Measurements from ENCODE around the gene AP2M1. TPM values are rescaled to one million over a fixed set of nuclear protein-coding genes. Genes with fewer than 3 reads are reported as not detected.

Gene AP2M1
- total RNA-seq, 1 experiment from 2014 or later = 621 TPM

DNA sequence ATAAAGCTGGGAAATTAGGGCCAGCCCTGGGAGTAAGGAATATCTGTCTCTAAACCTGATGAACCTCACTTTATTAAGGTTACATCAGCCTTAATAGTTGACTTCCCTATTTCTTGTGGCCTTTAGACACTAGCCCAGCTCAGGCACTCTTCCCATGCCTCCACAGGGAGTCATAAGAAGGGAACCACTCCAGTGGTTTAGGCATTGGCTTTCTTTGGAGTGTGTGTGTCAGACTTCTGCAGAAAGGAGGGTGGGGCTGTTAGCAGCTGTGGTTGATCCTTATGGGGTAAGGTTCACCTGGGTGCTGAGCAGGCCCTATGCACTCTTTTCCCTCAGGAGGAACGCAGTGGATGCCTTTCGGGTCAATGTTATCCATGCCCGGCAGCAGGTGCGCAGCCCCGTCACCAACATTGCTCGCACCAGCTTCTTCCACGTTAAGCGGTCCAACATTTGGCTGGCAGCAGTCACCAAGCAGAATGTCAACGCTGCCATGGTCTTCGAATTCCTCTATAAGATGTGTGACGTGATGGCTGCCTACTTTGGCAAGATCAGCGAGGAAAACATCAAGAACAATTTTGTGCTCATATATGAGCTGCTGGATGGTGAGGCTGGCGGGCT lies 4.0 kb downstream of the AP2M1 start:
- DNase-seq (ENCODE audit: low read depth) = no peak

GRCh38 chr3:184180165-184180564 lies 5.5 kb downstream of the AP2M1 start:
- DNase-seq (ENCODE audit: low read depth) = peak; percentile 31

GRCh38 chr3:184181596-184181995 lies 6.9 kb downstream of the AP2M1 start:
- DNase-seq (ENCODE audit: low read depth) = no peak

- no peak for DNase-seq (ENCODE audit: low read depth)
These were observed 9.0 kb downstream of the AP2M1 start for GRCh38 chr3:184183679-184184078.

GRCh38 chr3:184184546-184185230 lies 10.0 kb downstream of the AP2M1 start:
- DNase-seq (ENCODE audit: low read depth) = no peak

- DNase-seq (ENCODE audit: low read depth) = peak; percentile 98
These were observed 11.0 kb downstream of the AP2M1 start for GRCh38 chr3:184185461-184186183.

DNA sequence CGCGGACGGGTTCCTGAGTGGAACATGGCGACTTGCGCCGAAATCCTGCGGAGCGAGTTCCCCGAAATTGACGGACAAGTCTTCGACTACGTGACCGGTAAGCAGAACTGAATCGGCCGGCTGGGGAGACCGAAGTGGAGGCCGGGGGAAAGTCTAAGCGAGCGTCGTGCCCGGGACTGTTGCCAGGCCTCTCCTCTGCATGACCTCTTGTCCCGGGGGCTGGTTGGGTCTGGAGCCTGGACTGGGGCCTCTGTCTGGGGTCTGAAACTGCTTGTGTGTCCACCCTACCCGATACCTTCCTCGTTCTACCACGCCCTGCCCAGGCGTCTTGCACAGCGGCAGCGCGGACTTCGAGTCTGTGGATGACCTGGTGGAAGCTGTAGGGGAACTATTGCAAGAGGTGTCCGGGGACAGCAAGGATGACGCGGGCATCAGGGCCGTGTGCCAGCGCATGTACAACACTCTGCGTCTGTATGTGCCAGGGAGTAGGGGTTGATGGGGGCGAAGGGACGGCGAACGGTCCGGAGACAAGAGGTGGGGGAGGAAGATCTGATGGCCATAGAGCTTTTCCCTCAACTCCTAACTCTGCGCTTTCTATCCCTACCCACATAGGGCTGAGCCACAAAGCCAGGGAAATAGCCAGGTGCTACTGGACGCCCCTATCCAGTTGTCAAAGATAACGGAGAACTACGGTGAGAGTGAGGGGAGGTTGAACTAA lies 11.7 kb downstream of the AP2M1 start, which contains the start of gene ABCF3:
Gene ABCF3 (plus strand): TSS at position 16 of the 718 bp plus-strand sequence. CDS start 9 bp downstream, at position 25.
- peak; percentile 35 for DNase-seq (ENCODE audit: low read depth)

DNA sequence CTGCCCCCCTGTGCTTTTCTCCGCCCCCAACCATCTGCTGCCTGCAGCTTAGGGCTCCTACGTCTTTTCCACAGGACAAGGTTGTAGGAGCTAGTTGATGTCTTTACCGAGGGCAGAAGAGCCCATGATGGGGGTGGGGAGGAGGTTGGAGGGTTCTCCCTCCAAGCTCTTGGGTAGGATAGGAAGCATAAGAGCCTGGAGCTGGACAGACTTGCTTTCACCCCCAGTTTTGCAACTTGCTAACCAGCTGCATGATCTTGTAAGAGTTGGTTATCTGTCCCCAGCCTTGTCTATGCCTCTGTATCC lies 12.2 kb downstream of the AP2M1 start:
- no peak for DNase-seq (ENCODE audit: low read depth)

DNA sequence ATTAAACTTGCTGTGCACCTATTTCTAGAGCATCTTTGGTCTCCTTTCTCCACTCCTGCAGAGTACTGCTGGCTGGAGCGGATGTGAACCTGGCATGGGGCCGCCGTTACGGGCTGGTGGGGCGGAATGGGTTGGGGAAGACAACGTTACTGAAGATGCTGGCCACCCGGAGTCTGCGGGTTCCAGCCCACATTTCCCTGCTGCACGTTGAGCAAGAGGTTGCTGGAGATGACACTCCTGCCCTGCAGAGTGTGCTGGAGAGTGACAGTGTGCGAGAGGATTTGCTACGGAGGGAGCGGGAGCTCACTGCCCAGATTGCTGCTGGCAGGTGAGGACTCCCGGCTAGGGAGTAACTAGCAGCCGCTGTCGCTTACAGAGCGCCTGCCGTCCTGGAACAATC lies 13.4 kb downstream of the AP2M1 start:
- DNase-seq (ENCODE audit: low read depth) = no peak

DNA sequence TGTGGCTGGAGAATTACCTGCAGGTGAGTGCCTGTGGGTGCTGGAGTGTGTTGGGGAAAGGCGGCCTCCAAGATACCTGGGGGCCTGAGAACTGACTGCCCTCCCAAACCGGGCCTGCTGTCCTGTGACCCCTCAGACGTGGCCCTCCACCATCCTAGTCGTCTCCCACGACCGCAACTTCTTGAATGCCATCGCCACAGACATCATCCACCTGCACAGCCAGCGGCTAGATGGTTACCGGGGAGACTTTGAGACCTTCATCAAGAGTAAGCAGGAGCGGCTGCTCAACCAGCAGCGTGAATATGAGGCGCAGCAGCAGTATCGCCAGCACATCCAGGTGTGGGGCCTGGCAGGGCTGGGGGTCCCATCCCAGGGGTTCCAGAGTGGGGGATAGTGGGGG lies 14.8 kb downstream of the AP2M1 start:
- no peak for DNase-seq (ENCODE audit: low read depth)

GRCh38 chr3:184192889-184193288 lies 18.2 kb downstream of the AP2M1 start:
- no peak for DNase-seq (ENCODE audit: low read depth)

- DNase-seq (ENCODE audit: low read depth) = no peak
These were observed 19.4 kb downstream of the AP2M1 start for GRCh38 chr3:184193991-184194539.

DNA sequence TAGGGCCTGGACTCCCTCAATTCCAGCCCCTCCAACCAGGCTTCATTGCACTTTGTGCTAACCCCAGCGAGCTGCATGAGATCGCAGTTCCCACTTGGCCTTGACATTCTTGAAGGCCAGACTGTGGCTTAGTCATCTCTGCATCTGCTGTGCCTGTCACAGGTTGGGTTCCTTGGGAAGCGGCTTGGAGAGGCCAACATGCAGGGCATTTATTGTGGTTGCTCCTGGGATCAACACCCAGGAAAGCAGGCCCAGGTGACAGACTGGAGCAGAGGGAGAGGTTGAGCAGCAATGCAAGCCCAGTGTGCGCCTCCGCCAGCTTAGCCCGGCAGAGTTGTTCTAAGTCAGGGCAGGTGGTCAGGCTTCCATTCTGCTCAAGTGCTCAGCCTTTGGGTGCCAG lies 21.9 kb downstream of the AP2M1 start:
- DNase-seq (ENCODE audit: low read depth) = peak; percentile 66

DNA sequence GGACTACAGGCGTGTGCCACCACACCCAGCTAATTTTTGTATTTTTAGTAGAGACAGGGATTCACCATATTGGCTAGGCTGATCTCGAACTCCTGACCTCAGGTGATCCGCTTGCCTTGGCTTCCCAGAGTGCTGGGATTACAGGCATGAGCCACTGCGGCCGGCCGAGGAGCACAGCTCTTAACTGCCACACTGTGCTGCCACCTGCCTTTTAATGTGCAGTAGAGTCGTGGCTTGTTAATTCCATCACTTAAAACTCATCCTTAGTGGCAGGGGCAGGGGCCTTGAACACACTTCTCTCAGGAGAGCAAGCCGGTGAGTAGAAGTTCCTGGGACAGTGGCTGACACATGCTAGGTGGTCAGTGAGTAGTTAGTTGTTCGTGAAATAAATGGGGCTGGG lies 23.9 kb downstream of the AP2M1 start:
- no peak for DNase-seq (ENCODE audit: low read depth)

- DNase-seq (ENCODE audit: low read depth) = no peak
These were observed 26.2 kb downstream of the AP2M1 start for GRCh38 chr3:184200825-184201224.

GRCh38 chr3:184203526-184203925 lies 28.9 kb downstream of the AP2M1 start:
- peak; percentile 25 for DNase-seq (ENCODE audit: low read depth)

- DNase-seq (ENCODE audit: low read depth) = no peak
These were observed 34.7 kb downstream of the AP2M1 start for GRCh38 chr3:184209146-184209923.

- DNase-seq (ENCODE audit: low read depth) = no peak
These were observed 36.6 kb downstream of the AP2M1 start for GRCh38 chr3:184211297-184211696.

DNA sequence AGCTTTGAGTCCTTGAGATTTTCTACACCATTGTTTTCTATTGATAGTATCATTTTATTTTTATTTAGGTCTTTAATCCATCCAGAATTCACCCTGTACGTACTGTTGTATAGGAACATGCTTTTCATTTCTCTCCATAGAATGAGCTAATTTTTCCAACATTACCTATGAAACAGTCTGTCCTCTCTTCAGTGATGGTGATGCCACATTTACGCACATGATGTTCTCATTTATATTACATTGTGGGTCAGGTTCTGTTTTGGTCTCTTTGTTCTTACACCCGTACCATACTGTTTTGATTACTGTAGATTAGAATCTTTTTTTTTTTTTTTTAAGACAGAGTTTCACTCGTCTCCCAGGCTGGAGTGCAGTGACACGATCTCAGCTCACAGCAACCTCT lies 37.1 kb downstream of the AP2M1 start:
- no peak for DNase-seq (ENCODE audit: low read depth)

DNA sequence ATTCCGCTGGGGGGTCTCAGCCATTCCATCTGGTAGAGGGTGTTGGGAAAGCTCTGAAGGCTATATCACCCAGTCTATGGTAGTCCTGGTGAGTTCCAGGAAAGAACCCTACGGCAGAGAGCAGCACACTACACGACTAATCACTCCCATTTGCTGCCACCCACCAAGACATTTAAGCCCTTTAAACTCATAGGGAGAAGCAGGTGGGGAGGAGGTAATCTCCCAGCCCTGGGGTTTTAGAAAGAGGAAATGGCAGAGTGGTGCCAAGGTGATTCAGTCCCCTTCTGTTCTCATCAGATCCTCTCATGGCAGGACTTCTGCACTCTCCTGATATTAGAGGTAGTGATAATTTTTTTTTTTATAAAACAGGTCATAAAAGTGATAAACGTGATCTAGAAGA lies 44.2 kb downstream of the AP2M1 start:
- DNase-seq (ENCODE audit: low read depth) = no peak

- DNase-seq (ENCODE audit: low read depth) = no peak
These were observed 47.9 kb downstream of the AP2M1 start for GRCh38 chr3:184222521-184222920.
